ENCODE results near the gene PCDHGA1. TPM values are rescaled to one million over a fixed set of nuclear protein-coding genes. Genes with fewer than 3 reads are reported as not detected.
"Not testable (repeated sequence)": the region's sequence is repeated elsewhere in the genome, so short reads cannot be mapped to it uniquely, and the experiment has no call there.

Gene PCDHGA1
- polyA plus RNA-seq, 1 donor from 2014 or later: 0.19 TPM

- no peaks in the 10 kb centered on the region for H3K27me3 ChIP-seq (ENCODE audit: insufficient read depth, low read depth, low read length)
- no peak overlapping the region for H3K27ac ChIP-seq (ENCODE audit: low read length)
- TF ChIP-seq SMC3 (conservative IDR thresholded peaks at IDR 0.05; ENCODE audit: poor library complexity) (no peak), EZH2 (IDR thresholded peaks at IDR 0.05; ENCODE audit: borderline replicate concordance, insufficient read depth, low read length, poor library complexity, severe bottlenecking) (no peak), EP300 (conservative IDR thresholded peaks at IDR 0.05; ENCODE audit: poor library complexity, severe bottlenecking) (no peak), TAF1 (IDR thresholded peaks at IDR 0.05; ENCODE audit: low read depth) (no peak), RAD21 (conservative IDR thresholded peaks at IDR 0.05) (no peak), MXI1 (conservative IDR thresholded peaks at IDR 0.05; ENCODE audit: poor library complexity, severe bottlenecking) (no peak), REST (IDR thresholded peaks at IDR 0.05; ENCODE audit: borderline replicate concordance) (no peak)
- TF ChIP-seq, protein P1, sequence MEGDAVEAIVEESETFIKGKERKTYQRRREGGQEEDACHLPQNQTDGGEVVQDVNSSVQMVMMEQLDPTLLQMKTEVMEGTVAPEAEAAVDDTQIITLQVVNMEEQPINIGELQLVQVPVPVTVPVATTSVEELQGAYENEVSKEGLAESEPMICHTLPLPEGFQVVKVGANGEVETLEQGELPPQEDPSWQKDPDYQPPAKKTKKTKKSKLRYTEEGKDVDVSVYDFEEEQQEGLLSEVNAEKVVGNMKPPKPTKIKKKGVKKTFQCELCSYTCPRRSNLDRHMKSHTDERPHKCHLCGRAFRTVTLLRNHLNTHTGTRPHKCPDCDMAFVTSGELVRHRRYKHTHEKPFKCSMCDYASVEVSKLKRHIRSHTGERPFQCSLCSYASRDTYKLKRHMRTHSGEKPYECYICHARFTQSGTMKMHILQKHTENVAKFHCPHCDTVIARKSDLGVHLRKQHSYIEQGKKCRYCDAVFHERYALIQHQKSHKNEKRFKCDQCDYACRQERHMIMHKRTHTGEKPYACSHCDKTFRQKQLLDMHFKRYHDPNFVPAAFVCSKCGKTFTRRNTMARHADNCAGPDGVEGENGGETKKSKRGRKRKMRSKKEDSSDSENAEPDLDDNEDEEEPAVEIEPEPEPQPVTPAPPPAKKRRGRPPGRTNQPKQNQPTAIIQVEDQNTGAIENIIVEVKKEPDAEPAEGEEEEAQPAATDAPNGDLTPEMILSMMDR (IDR thresholded peaks at IDR 0.05; ENCODE audit: poor library complexity, severe bottlenecking): no peak
- peaks cover 2% of the 10 kb centered on the region for H3K9me3 ChIP-seq (ENCODE audit: low read length)
- no peak overlapping the region for H3K9ac ChIP-seq (ENCODE audit: low read length)
- H2AFZ ChIP-seq (ENCODE audit: low read depth, low read length): no peak overlapping the region
- H3K4me2 ChIP-seq (ENCODE audit: low read length): no peak overlapping the region
- no peaks in the 10 kb centered on the region for H3K9me2 ChIP-seq (ENCODE audit: insufficient read depth, low read length)
- H3F3A ChIP-seq (ENCODE audit: insufficient read depth, low read length, poor library complexity, severe bottlenecking): no peaks in the 10 kb centered on the region
- no peaks in the 10 kb centered on the region for H4K20me1 ChIP-seq (ENCODE audit: insufficient read depth)
- no peak overlapping the region for H3K4me3 ChIP-seq (ENCODE audit: low read length)
- no peaks in the 10 kb centered on the region for H3K36me3 ChIP-seq (ENCODE audit: insufficient read depth, low read length)
- no peaks in the 10 kb centered on the region for H3K79me2 ChIP-seq (replicated peaks; ENCODE audit: insufficient read depth, low read length)
Observed at GRCh38 chr5:141326088-141326854, 4.0 kb upstream of the PCDHGA1 start.

GRCh38 chr5:141328231-141328630 lies 2.1 kb upstream of the PCDHGA1 start:
- Histone ChIP-seq H3K9ac (ENCODE audit: low read length) (no peak overlapping the region), H3K4me3 (ENCODE audit: low read length) (no peak overlapping the region), H2AFZ (ENCODE audit: low read depth, low read length) (no peak overlapping the region), H3K27ac (ENCODE audit: low read length) (no peak overlapping the region), H3K4me2 (ENCODE audit: low read length) (no peak overlapping the region), H3K9me2 (ENCODE audit: insufficient read depth, low read length) (no peaks in the 10 kb centered on the region), H3K9me3 (ENCODE audit: low read length) (peaks cover 7% of the 10 kb centered on the region), H3F3A (ENCODE audit: insufficient read depth, low read length, poor library complexity, severe bottlenecking) (no peaks in the 10 kb centered on the region), H3K27me3 (ENCODE audit: insufficient read depth, low read depth, low read length) (no peaks in the 10 kb centered on the region), H3K79me2 (replicated peaks; ENCODE audit: insufficient read depth, low read length) (no peaks in the 10 kb centered on the region), H4K20me1 (ENCODE audit: insufficient read depth) (no peaks in the 10 kb centered on the region), H3K36me3 (ENCODE audit: insufficient read depth, low read length) (no peaks in the 10 kb centered on the region)
- TF ChIP-seq REST (IDR thresholded peaks at IDR 0.05; ENCODE audit: borderline replicate concordance) (no peak), SMC3 (conservative IDR thresholded peaks at IDR 0.05; ENCODE audit: poor library complexity) (no peak), EP300 (conservative IDR thresholded peaks at IDR 0.05; ENCODE audit: poor library complexity, severe bottlenecking) (no peak), MXI1 (conservative IDR thresholded peaks at IDR 0.05; ENCODE audit: poor library complexity, severe bottlenecking) (no peak), POLR2AphosphoS5 (IDR thresholded peaks at IDR 0.05) (no peak), RAD21 (conservative IDR thresholded peaks at IDR 0.05) (no peak), EZH2 (IDR thresholded peaks at IDR 0.05; ENCODE audit: borderline replicate concordance, insufficient read depth, low read length, poor library complexity, severe bottlenecking) (no peak), TAF1 (IDR thresholded peaks at IDR 0.05; ENCODE audit: low read depth) (no peak)
- TF ChIP-seq, protein P1 (IDR thresholded peaks at IDR 0.05; ENCODE audit: poor library complexity, severe bottlenecking): no peak

GRCh38 chr5:141332571-141332970 lies 2.3 kb downstream of the PCDHGA1 start:
- not testable (repeated sequence) for H3K27me3 ChIP-seq (ENCODE audit: insufficient read depth, low read depth, low read length); H3K9me3 ChIP-seq (ENCODE audit: low read length); H3K4me2 ChIP-seq (ENCODE audit: low read length); H3K4me3 ChIP-seq (ENCODE audit: low read length); H3K9ac ChIP-seq (ENCODE audit: low read length); H4K20me1 ChIP-seq (ENCODE audit: insufficient read depth); H3K9me2 ChIP-seq (ENCODE audit: insufficient read depth, low read length); H3K27ac ChIP-seq (ENCODE audit: low read length); H3K79me2 ChIP-seq (replicated peaks; ENCODE audit: insufficient read depth, low read length); H2AFZ ChIP-seq (ENCODE audit: low read depth, low read length); H3K36me3 ChIP-seq (ENCODE audit: insufficient read depth, low read length); H3F3A ChIP-seq (ENCODE audit: insufficient read depth, low read length, poor library complexity, severe bottlenecking)
